ENCODE results near the gene EHBP1L1.
A peak's percentile ranks its signal among the peaks of the same experiment; 100 is the strongest.

EHBP1L1 gene

GRCh38 chr11:65575568-65576231, at the start of gene EHBP1L1:
Gene EHBP1L1 (plus strand): TSS chr11:65576053. CDS start chr11:65576303, 250 bp downstream.
- Mint-ChIP-seq H3K9me3 (no peaks in the 10 kb centered on the region), H3K36me3 (peaks cover 19% of the 10 kb centered on the region), H3K4me3 (peak within 1 kb of the TSS; percentile 93), H3K4me1 (peaks cover 49% of the 10 kb centered on the region), H3K27ac (peak within 1 kb of the TSS; percentile 98), H3K27me3 (no peaks in the 10 kb centered on the region)
- ATAC-seq (ENCODE audit: low read depth) (peak; percentile 15), DNase-seq (ENCODE audit: low spot score in 2 of 2) (peak in 1 of 2 donors; percentile 70)

GRCh38 chr11:65526744-65527143, 49.1 kb upstream of the EHBP1L1 start:
- H3K27ac Mint-ChIP-seq = no peak overlapping the region
- H3K9me3 Mint-ChIP-seq = no peaks in the 10 kb centered on the region
- DNase-seq (ENCODE audit: low spot score in 2 of 2) = no peak
- no peak for ATAC-seq (ENCODE audit: low read depth)
- H3K27me3 Mint-ChIP-seq = no peaks in the 10 kb centered on the region
- H3K4me1 Mint-ChIP-seq = peaks cover 33% of the 10 kb centered on the region
- peak overlapping the region; percentile 22 for H3K4me3 Mint-ChIP-seq
- H3K36me3 Mint-ChIP-seq = peaks cover 7% of the 10 kb centered on the region

DNA sequence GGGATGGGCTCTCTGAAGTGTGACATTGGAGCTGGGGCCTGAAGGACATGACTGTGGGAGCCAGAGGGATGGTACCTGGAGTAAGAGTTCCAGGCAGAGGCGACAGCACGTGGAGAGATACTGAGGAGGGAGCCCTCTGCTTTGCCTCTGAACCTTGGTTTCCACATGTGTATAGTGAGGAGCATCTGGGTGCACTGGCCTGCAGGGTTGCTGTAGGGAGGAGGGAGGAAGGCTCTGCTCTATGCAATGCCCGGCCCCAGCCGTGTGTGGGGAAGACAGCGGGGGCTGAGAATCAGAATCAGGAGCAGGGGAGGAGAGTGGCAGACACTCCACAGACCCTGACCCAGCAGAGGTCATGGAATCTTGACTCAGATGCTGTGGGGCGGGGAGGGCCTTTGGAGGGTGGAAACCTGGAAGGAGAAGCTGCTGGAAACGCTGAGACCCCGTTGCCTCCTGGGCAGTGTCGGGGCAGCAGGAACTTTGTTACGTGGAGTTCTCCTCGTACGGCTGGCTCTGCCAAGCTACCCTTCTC, 47.0 kb upstream of the EHBP1L1 start:
- Mint-ChIP-seq H3K27ac (no peak overlapping the region), H3K9me3 (no peaks in the 10 kb centered on the region), H3K4me3 (no peak overlapping the region), H3K36me3 (peaks cover 9% of the 10 kb centered on the region), H3K27me3 (no peaks in the 10 kb centered on the region), H3K4me1 (peaks cover 17% of the 10 kb centered on the region)
- no peak for ATAC-seq (ENCODE audit: low read depth)
- no peak for DNase-seq (ENCODE audit: low spot score in 2 of 2)

- H3K4me1 Mint-ChIP-seq = peaks cover 12% of the 10 kb centered on the region
- no peak overlapping the region for H3K4me3 Mint-ChIP-seq
- no peak for ATAC-seq (ENCODE audit: low read depth)
- no peaks in the 10 kb centered on the region for H3K27me3 Mint-ChIP-seq
- no peak overlapping the region for H3K27ac Mint-ChIP-seq
- no peaks in the 10 kb centered on the region for H3K9me3 Mint-ChIP-seq
- H3K36me3 Mint-ChIP-seq = peaks cover 9% of the 10 kb centered on the region
- DNase-seq (ENCODE audit: low spot score in 2 of 2) = no peak
Measured at GRCh38 chr11:65529475-65530156, 46.2 kb upstream of the EHBP1L1 start.

DNA sequence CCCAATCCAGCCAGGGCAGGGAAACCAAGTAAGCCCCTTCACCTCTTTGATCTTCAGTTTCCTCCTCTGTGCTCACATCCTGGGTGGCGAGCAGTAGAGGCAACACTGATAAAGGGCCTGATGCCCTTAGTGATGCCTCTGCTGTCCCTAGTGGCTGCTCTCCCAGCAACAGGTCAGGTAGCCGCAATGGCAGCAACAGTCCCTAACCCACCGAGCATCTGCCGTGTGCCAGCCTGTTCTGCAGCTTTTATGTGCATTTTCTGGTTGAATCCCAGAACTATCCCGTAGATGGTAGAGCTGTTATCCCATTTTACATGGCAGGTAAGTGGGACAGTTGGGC, 45.7 kb upstream of the EHBP1L1 start:
- no peaks in the 10 kb centered on the region for H3K9me3 Mint-ChIP-seq
- no peak overlapping the region for H3K27ac Mint-ChIP-seq
- H3K27me3 Mint-ChIP-seq = no peaks in the 10 kb centered on the region
- ATAC-seq (ENCODE audit: low read depth) (peak; percentile 48), DNase-seq (ENCODE audit: low spot score in 2 of 2) (no peak)
- peaks cover 9% of the 10 kb centered on the region for H3K36me3 Mint-ChIP-seq
- H3K4me1 Mint-ChIP-seq = peaks cover 13% of the 10 kb centered on the region
- no peak overlapping the region for H3K4me3 Mint-ChIP-seq

DNA sequence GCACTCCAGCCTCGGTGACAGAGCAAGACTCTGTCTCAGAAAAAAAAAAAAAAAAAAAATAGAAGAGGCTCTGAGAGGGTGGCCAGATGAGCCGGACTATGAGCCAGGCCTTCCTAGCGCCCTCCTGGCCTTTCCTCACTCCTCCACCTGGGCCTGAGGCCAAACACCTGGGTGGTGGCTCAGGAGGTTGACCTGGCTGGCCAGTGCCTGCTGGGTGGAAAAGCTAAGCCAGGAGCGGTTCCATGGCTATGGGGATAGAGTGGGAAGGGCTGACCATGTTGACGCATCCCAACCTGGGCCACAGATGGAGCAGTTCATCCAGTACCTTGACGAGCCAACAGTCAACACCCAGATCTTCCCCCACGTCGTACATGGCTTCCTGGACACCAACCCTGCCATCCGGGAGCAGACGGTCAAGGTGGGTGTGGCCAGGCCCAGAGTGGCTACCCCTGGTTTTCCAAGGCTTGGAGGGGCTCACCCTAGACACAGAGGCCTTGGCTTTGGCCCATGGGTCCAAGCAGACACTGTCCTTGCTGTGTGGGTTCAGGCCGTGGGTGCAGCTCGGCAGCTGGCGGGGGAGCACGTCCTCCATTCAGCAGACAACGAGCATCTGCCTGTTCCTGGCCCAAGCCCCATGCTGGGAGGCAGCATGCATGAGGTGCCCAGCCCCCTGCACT, 43.3 kb upstream of the EHBP1L1 start:
- H3K9me3 Mint-ChIP-seq = no peaks in the 10 kb centered on the region
- no peak overlapping the region for H3K27ac Mint-ChIP-seq
- no peaks in the 10 kb centered on the region for H3K27me3 Mint-ChIP-seq
- ATAC-seq (ENCODE audit: low read depth) (no peak), DNase-seq (ENCODE audit: low spot score in 2 of 2) (no peak)
- peaks cover 11% of the 10 kb centered on the region for H3K36me3 Mint-ChIP-seq
- H3K4me1 Mint-ChIP-seq = peaks cover 7% of the 10 kb centered on the region
- no peak overlapping the region for H3K4me3 Mint-ChIP-seq

DNA sequence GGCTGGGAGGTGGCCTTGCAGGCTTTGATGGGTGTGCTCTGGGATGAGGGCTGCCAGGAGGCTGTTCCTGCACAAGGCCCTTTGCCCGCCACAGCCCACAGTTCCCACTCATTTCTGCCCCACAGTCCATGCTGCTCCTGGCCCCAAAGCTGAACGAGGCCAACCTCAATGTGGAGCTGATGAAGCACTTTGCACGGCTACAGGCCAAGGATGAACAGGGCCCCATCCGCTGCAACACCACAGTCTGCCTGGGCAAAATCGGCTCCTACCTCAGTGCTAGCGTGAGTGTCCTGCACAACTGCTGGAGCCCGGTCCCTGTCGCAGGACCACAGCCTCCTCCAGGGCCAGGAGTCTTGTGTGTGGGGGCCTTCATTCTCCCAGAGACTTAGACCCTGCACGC, 40.8 kb upstream of the EHBP1L1 start:
- H3K36me3 Mint-ChIP-seq = peaks cover 9% of the 10 kb centered on the region
- ATAC-seq (ENCODE audit: low read depth) (no peak), DNase-seq (ENCODE audit: low spot score in 2 of 2) (no peak)
- no peaks in the 10 kb centered on the region for H3K9me3 Mint-ChIP-seq
- H3K27ac Mint-ChIP-seq = no peak overlapping the region
- H3K27me3 Mint-ChIP-seq = no peaks in the 10 kb centered on the region
- peaks cover 2% of the 10 kb centered on the region for H3K4me1 Mint-ChIP-seq
- no peak overlapping the region for H3K4me3 Mint-ChIP-seq

GRCh38 chr11:65536412-65537295, 39.2 kb upstream of the EHBP1L1 start:
- H3K27ac Mint-ChIP-seq = peak overlapping the region; percentile 17
- DNase-seq (ENCODE audit: low spot score in 2 of 2) (no peak), ATAC-seq (ENCODE audit: low read depth) (no peak)
- no peaks in the 10 kb centered on the region for H3K27me3 Mint-ChIP-seq
- peaks cover 4% of the 10 kb centered on the region for H3K4me1 Mint-ChIP-seq
- H3K36me3 Mint-ChIP-seq = peaks cover 4% of the 10 kb centered on the region
- H3K4me3 Mint-ChIP-seq = no peak overlapping the region
- H3K9me3 Mint-ChIP-seq = no peaks in the 10 kb centered on the region

DNA sequence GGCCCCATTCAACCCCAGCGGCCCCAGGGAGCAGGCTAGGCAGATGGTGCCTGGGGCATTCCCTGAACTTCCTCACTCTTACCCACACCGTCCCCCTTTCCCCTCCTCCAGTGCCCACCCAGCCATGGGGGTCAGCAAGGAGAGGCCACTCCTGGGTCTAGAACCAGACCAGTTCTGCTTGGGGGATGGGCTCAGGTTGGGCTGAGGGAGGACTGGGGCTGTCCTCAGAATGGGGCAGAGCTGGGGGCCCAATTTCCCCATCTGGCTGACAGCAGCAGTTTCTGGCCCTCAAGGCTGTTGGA, 38.6 kb upstream of the EHBP1L1 start:
- DNase-seq (ENCODE audit: low spot score in 2 of 2) = no peak
- no peak overlapping the region for H3K27ac Mint-ChIP-seq
- H3K9me3 Mint-ChIP-seq = no peaks in the 10 kb centered on the region
- H3K27me3 Mint-ChIP-seq = no peaks in the 10 kb centered on the region
- ATAC-seq (ENCODE audit: low read depth) = no peak
- H3K36me3 Mint-ChIP-seq = peaks cover 4% of the 10 kb centered on the region
- peaks cover 7% of the 10 kb centered on the region for H3K4me1 Mint-ChIP-seq
- no peak overlapping the region for H3K4me3 Mint-ChIP-seq

- H3K9me3 Mint-ChIP-seq = no peaks in the 10 kb centered on the region
- no peak overlapping the region for H3K27ac Mint-ChIP-seq
- DNase-seq (ENCODE audit: low spot score in 2 of 2) = no peak
- H3K4me3 Mint-ChIP-seq = peak overlapping the region; percentile 21
- peaks cover 4% of the 10 kb centered on the region for H3K36me3 Mint-ChIP-seq
- no peak for ATAC-seq (ENCODE audit: low read depth)
- peaks cover 9% of the 10 kb centered on the region for H3K4me1 Mint-ChIP-seq
- H3K27me3 Mint-ChIP-seq = no peaks in the 10 kb centered on the region
Measured at GRCh38 chr11:65537620-65538231, 38.1 kb upstream of the EHBP1L1 start.

DNA sequence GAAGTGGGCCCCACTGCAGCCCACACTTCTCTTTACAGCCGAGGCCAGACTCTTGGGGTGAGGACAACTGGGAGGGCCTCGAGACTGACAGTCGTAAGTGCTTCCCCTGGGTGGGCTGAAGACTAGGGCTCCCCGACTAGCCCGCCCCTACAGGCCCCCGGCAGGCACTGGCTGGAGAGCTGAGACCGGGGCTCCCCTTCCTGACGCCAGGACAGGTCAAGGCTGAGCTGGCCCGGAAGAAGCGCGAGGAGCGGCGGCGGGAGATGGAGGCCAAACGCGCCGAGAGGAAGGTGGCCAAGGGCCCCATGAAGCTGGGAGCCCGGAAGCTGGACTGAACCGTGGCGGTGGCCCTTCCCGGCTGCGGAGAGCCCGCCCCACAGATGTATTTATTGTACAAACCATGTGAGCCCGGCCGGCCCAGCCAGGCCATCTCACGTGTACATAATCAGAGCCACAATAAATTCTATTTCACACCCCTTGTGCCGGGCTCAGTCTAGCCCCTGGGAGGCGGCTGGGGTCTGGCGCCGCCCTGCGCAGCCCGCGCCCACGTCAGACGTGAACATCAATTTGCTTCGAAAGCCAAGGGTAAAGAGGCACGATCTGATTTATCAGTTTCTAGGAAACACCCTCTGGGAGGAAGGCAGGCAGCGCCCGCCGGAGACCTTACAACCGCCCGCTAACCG, 37.5 kb upstream of the EHBP1L1 start:
- no peak for DNase-seq (ENCODE audit: low spot score in 2 of 2)
- Mint-ChIP-seq H3K4me1 (peaks cover 11% of the 10 kb centered on the region), H3K36me3 (peaks cover 2% of the 10 kb centered on the region), H3K27ac (no peak overlapping the region), H3K9me3 (no peaks in the 10 kb centered on the region), H3K4me3 (peak overlapping the region; percentile 61), H3K27me3 (no peaks in the 10 kb centered on the region)
- ATAC-seq (ENCODE audit: low read depth) = no peak

DNA sequence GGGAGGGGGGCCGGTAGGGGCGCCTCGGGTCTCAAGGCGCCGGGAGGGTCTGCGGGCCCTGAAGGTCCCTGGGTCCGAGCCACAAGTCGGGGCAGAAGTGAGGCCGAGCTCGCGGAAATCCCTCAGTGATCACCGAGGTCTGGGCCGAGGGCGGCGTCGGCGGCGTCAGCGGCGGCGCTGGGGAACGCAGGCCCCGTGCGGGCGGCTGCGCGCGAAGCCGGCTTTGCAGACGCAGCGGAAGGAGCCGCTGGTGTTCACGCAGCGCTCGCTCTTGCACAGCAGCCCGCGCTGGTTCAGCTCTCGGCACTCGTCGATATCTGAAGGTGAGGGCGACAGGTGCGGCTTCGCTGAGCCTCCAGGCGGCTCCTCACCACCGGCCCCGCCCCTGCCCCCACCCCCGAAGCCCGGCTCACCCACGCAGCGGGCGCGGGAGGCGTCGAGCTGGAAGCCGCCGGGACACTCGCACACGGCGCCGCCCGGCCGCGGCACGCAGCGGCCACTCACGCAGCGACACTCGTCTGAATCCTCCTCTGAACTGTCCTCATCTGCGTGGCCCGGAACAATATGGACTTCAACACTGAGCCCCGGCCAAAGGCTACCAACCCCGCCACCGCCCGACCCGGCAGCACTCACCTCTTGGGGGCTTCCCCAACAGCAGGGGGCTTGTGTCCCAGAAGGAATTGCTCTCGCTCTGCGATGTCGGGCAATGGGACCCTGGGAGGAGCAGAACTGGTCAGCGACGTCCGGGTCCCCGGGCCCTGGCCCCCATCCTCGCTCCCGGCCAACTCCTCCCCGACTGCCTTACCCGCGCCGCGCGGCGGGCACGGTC, 36.7 kb upstream of the EHBP1L1 start:
- DNase-seq (ENCODE audit: low spot score in 2 of 2) (no peak), ATAC-seq (ENCODE audit: low read depth) (no peak)
- Mint-ChIP-seq H3K9me3 (no peaks in the 10 kb centered on the region), H3K27me3 (no peaks in the 10 kb centered on the region), H3K4me1 (peaks cover 11% of the 10 kb centered on the region), H3K27ac (no peak overlapping the region), H3K4me3 (peak overlapping the region; percentile 61), H3K36me3 (peaks cover 2% of the 10 kb centered on the region)
